ENCODE results near the gene CNKSR3. TPM values are rescaled to one million over a fixed set of nuclear protein-coding genes. Genes with fewer than 3 reads are reported as not detected.

The CNKSR3 gene
- total RNA-seq, 2 donors from 2014 or later, result 16.6 to 18.8 TPM

DNA sequence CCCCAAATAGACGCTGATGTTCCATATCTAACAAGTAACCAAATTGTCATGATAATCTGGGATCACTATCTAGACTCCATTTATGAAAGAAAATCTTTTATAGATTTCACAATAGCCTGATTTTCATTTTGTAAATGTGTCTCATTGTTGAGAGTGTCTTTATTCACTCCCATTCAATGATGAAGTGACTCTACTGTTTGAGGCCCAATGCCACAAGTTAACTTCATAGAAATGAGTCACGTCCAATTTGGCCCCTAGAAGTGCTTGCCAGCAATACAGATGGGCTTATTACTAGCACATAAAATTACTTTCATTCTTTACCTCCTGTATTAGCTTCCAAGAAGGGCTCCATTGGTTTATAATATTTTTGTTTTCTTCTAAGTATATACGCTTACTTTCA lies 160.2 kb downstream of the CNKSR3 start:
- intact Hi-C loops (cut with DNase I), result no loop called here
- DNase-seq, result no peak
- no peak for ATAC-seq

DNA sequence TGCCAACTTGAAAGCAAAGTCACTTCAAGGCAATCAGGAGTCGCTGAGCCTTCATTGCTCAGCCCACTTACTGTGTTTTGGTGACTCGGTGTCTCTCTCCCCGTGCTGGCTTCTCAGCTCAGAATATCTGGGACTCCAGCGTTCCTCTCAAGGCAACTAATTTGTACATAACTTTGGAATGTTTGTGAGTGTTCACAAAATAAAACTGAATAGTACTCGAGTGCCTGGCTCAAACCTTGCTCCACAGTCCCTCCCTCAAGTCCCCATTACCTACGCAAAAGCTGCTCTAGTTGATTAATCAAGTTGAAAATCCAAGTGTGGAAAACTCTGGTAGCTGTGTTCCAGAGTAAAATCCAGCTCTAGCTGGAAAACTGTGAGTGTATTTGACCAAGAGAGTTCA lies 162.5 kb downstream of the CNKSR3 start:
- intact Hi-C loops (cut with DNase I), result no loop called here
- DNase-seq (no peak), ATAC-seq (no peak)

DNA sequence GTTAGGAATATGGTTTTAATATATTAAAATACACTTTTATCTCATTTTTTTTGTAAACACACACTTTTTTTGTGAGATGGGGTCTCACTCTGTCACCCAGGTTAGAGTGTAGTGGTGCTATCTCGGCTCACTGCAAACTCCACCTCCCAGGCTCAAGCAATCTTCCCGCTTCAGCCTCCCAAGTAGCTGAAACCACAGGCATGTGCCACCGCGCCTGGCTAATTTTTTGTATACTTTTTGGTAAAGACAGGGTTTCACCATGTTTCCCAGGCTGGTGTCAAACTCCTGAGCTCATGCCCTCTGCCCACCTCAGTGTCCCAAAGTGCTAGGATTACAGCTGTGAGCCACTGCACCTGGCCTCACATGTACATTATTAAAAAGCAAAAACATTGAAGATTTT lies 164.7 kb downstream of the CNKSR3 start:
- intact Hi-C loops (cut with DNase I), result no loop called here
- ATAC-seq (no peak), DNase-seq (no peak)

DNA sequence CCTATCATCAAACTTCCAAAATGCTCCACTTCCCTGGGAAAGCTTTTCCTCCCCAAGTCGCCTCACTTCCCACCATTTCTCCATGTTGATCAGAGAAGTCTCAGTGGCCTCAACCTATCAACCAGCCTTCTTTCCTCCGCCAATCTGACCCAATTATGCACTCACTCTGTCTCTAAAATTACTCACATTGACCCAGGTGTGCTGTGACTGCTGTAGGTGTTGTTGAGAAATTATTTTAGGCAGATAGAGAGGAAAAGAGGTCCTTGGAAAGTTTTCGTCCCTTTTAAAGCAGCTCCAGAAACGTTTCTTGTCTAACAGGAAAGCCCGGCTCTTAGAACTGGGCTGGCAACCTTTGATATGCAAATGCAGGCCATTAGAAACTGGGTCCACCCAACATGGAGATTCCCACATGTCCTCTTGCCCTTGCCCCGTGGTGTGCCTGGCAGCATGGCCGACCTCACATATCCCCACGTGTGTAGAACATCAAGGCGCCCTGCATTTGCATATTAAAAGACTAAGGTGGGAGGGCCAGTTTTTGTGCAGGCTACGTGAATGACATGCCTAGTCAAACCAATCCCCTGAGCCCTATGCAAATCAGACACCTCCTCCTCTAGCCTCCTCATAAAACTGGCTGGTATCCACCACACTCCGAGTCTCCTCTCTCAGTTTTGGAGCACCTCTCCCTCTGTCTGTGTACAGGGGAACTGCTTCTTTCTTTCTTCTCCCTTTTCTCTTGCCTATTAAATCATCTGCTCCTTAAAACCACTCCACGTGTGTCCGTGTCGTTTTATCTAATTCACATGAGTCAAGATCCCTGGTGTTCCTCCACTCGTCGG lies 166.8 kb downstream of the CNKSR3 start:
- intact Hi-C loops (cut with DNase I), result no loop called here
- DNase-seq (no peak), ATAC-seq (peak; percentile 77 to 89)

DNA sequence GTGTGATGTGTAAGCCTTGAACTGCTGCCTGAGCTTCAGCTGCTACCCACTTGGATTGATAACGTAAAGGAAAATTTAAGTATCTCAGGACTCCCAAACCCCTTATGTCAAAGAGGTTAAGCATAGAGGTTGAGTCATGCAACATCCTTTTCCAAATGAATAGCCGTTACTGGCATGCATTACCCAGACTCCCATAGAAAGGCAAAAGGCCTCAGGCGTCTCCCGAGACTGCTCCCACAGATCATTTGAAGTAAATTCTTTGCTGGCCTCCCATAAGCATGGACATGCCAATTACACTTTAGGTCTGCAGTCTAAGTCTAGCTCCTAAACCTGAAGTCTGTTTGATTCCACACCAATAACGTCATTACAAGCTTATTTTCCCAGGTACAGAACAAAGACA lies 168.6 kb downstream of the CNKSR3 start:
- intact Hi-C loops (cut with DNase I), result no loop called here
- DNase-seq (no peak), ATAC-seq (peak in 1 of 2 donors; percentile 49)

DNA sequence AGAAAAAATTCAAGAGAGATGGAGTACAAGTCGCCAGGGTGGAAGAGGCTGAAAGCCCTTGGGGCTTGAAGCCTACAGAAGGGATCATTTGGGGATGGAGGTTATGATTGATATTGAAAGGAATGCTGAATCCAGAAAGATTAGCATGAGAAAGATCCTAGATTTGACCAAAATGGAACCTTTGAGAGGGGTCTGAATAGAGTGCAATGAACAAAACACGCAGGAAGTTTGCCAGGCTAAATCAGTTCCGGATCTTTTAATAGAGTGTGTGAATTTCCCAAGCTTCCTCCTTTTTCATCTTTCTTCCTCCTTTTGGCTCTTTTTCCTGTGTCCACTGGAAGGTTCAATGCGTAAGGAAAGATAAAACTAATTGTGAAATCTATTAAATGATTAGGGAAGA lies 169.1 kb downstream of the CNKSR3 start:
- intact Hi-C loops (cut with DNase I), result no loop called here
- no peak for ATAC-seq
- DNase-seq, result no peak

Other genes with a start within 250 kb of the CNKSR3 start
- 1 to 10 TPM in 1 of 2 donors, under 1 TPM in 1; 0.99 to 1.2 TPM for gene IPCEF1, start 153.9 kb downstream of the CNKSR3 start, total RNA-seq
- 10 to 100 TPM; 37.8 to 44.1 TPM for gene SCAF8, start 222.7 kb upstream of the CNKSR3 start, total RNA-seq

All from left cardiac atrium (tissue), 4 donors.